DMS79 treated with DMSO at 0.1 percent for 48 hours (cell line): ENCODE measurements around the gene FARSB.

Experiments
- DNase-seq: peaks from one replicate; lab custom pipeline; 2025; lab: John Stamatoyannopoulos, UW

Gene FARSB

GRCh38 chr2:222663479-222663878 lies 7.6 kb upstream of the FARSB start:
- no peak for DNase-seq

- DNase-seq = no peak
Observed at GRCh38 chr2:222656526-222657446, 894 bp upstream of the FARSB start.

- DNase-seq = no peak
Observed at GRCh38 chr2:222653280-222653679, 2.6 kb downstream of the FARSB start.

- DNase-seq = no peak
Observed at GRCh38 chr2:222652491-222653255, 3.2 kb downstream of the FARSB start.

DNA sequence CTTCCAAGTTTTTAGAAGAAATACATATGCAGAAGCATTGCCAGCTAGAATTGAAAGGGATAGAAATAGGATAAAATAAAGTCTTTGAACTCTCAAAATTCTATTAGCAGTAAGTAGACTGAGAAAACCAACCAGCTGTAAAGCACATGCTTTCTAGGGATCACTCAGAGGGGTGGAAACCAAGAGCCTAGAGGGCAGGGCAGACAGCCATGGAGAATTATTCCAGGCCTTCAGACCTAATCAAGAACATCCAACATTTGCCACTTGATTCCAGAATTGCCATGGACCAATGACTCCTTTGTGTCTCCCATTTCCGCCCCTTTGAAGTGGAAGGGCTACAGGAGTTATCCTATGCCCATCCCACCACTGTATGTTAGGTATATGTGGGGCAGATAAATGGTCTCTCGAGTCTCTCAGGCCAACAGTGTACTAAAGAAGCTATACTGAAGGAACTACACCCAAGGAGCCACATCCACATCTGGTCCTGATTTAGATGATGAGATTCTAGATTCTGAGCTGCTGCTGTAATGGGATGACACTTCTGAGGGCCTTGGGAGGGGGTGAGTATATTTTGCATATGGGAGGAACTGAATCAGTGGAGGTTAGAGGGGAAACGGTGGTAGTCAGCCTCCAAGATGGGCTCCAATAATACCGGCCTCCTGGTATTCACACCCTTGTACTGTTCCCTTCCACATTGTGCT lies 4.0 kb downstream of the FARSB start:
- DNase-seq = no peak

DNA sequence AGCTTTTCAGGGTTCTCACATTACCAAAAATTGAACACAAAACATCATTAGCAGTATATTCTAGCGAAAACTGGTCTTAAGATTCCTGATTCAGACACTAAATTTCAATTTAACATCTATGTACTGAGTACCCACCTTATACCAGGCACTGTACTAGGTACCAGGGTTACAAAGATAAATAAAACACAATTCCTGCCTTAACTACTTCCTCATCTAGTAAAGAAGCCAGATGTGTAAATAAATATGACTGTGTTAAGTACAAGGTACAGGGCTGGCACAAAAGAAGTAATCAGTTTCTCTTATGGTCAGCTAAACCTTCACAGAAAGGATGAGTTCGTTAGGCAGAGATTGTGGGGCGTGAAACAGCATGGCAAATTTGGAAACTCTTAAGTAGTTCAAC lies 6.1 kb downstream of the FARSB start:
- no peak for DNase-seq

DNA sequence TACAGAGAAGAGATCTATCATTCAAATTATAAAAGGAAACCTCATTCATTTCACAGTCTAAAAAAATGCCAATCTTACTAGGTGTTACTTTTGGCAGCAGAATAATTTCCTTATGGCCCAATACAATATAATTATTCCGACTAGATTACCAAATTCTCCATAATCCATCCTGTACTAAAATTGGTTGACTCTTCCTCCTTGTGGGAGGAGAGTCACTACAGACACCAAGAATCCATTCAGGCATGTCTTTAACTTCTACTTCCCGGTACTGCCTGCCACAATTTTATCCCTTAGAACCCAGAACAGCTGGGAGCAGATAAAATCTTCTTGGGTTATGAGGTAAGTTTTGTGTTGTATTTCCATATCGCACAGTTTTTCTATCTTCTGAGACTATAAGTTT lies 9.9 kb downstream of the FARSB start:
- no peak for DNase-seq

DNA sequence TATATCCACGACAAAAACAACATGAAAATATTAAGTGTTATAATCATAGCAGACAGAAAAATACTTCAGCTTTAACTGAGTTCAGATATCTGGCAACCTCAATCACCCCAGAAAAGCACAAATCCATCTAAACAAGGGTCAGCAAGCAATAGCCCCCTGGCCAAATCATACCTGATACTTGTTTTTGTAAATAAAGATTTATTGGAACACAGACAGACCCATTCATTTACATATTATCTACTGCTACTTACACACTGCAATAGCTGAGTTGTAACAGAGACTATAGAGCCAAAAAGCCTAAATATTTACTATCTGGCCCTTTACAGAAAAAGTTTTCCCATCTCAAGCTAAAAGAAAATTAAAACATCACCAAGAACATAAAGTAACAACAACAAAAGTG lies 12.8 kb downstream of the FARSB start:
- no peak for DNase-seq

DNA sequence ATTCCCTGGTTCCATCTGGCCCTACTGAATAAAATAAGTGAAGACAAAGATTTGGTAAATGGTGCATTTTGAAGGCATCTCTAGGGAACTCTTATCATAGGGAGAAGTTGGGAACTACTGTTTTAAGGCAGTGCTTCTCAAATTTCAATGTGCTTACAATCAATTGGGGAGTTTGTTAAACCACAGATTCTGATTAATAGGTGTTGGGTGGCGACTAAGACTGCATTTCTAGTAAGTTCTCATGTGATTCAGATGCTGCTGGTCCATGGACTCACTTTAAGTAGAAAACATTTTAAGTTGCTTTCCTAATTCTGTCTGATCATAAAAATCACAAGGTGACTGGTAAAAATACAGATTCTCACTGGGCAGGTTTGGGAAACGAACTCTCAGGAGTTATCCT lies 14.6 kb downstream of the FARSB start:
- DNase-seq = no peak

DNA sequence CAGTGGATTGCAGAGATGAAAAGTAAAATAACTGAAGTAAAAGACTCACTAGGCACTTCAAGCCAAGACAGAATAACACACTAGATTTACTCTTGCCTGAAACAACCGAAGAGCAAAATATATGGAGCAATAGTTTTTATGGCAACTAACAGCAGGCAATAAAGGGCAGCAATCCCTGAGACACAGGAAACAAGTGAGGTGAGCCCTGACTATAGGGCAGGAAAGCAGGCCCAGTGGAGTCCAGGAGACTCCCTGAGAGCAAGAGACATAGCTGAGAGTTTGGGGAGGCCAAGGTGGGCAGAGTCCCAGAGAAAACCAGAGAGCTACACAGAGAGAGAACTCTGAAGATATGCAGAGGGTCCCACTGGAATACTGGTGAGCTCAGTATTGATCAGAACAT lies 18.8 kb downstream of the FARSB start:
- no peak for DNase-seq

- DNase-seq = no peak
Observed at GRCh38 chr2:222635295-222635694, 20.6 kb downstream of the FARSB start.

- no peak for DNase-seq
Observed at GRCh38 chr2:222627764-222628163, 28.1 kb downstream of the FARSB start.

DNA sequence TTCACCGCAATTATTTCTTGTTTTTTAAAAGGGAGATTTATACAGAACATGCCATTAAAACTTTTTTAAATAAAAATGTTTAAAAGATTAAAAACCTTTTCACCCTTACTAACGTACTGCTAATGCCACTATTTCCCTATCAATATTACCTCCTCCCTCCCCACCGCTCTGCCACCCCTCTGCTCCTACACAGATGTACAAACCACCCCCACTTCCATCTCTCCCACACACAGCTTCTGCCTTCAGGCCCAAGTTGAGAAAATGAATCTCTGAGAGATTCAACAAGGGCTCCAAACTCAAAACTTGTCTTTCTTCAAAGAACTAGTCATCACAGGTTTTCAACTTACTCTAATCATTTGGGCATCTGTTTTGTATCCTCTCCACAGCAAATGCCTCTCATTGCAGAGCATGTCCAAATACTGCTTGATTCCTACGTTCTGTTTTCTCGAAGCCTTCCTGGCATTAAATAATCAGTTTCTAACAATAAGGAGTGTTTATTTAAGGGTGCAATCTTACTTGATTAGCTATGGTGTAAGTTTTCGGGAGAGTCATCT lies 32.1 kb downstream of the FARSB start:
- no peak for DNase-seq

DNA sequence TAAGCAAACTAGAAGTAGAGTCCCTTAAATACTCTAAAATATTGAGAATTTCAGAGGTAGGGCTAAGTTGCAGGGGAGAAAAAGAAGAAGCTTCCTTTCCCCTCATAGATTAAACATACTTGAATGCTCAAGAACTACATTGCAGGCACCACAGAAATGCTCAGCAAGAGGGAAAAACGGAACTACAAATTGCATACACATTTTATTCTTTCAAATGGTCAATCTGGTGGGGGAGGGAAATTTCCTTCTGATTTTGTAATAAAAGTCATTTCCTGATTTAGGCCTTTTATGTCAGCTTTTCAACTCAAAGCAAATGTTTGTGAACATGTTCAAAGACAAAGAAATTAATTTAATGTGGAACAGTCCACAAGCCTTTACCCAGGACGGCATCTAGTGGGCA lies 33.0 kb downstream of the FARSB start:
- no peak for DNase-seq

- no peak for DNase-seq
Observed at GRCh38 chr2:222621893-222622292, 34.0 kb downstream of the FARSB start.

- DNase-seq = no peak
Observed at GRCh38 chr2:222615320-222615719, 40.6 kb downstream of the FARSB start.

DNA sequence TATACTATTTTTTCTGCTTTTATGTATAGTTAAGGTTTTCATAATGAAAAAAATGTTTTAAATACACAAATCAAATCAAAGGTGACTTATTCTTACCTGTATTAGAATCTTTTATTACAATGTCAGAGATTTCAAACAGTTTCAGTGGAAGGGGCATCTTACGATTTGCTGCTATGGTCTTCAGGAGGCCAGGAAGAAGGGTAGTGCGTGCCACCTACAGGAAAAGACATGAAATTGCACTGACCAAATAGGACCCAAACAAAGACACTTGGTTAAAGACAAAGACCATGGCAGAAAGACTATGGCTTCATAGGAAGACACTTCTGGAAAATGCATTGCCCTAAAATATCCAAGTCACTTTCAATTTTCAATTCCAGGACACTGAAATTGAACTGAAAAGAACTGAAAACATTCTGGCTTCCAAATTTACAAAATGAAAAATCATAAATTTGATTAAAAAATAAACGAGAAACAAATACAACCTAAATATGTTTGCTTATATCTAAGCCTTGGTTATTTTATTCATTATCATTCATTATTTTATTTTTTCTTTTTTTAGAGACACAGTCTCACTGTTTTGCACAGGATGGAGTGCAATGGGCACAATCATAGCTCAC lies 42.1 kb downstream of the FARSB start:
- peak; percentile 57 for DNase-seq

- DNase-seq = no peak
Observed at GRCh38 chr2:222611684-222612083, 44.2 kb downstream of the FARSB start.

DNA sequence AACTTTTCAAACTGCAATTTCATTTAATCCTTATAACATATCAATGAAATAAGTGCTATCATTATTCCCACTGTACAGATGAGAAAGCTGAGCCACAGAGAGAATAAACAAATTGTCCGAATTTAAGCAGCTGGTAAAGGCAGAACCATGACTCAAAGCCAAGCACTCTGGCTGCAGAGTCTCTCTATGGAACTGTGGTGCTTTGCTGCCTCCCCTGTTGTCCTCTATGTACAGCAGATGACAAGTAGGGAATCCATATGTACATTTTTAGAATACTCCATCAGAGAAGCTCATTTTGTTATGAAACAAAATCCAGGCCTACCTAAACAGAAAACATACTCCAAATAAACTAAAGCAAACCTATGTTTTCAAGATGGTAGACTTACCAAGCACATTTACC lies 45.1 kb downstream of the FARSB start:
- DNase-seq = no peak

GRCh38 chr2:222609381-222609780 lies 46.5 kb downstream of the FARSB start:
- no peak for DNase-seq

DNA sequence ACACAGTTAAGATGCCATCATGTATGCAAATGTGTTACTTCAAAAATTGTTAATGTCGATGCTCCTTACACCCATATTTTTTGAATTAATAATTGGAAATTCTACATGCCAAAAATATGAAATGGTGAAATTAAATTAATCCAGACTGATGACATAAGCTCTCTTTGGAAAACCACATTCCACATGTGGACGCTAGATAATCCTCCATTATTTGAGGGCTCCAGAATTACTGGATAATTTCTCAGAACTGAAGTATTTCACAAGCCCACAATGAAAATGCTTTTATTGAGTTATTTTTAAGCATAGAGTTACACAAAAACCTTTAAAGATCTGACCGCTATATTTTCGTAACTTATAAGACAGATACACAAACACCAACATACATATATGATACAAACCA lies 47.8 kb downstream of the FARSB start:
- DNase-seq = no peak

- no peak for DNase-seq
Observed at GRCh38 chr2:222606306-222606705, 49.6 kb downstream of the FARSB start.
